ENCODE data around the gene HLX.

Gene HLX

DNA sequence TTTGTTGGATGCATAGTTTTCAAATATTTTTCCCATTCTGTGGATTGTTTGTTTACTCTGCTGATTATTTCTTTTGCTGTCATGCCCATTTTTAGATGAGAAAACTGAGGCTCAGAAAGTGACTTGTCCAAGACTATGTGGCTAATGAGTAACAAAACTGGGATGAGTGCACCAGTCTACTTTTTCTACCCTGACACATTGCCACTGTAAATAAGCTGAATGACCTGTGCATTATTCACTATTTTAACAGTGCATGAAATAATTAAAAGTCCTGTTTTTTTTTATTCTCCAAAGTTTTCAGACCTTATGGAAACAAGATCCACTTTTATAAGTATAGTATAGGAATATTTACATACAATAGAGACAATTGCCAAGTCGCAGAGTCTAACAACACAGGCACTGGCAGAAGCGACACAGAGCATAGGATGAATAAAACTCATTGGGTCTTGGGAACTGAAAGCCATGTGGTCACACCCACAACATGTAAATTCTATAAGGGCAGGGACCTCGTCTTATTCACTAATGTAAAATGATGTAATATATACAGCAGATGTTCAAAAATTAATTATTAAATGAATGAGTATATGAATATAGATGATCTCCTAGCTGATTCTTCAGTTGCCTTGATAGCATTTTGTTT, 45.2 kb downstream of the HLX start:
- no peak for DNase-seq (ENCODE audit: low read depth in 2 of 2)

DNA sequence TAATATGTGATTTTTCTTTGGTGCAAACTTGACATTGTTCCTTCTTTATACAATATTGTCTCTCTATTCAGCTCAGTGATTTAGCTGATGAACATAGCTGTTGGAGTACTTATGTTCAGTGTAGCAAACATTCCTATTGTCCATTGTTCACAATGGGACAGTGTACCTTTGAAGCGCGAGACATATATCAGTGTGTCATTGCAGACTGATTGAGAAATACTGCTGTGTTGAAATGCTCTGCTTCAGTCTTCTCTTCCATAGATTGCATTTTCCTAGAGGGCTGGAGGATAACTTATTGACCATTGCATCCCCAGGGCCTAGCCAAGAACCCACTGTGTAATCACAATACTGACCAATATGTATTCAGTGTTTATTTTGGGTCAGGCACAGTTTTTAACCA, 46.5 kb downstream of the HLX start:
- DNase-seq (ENCODE audit: low read depth in 2 of 2) = no peak

DNA sequence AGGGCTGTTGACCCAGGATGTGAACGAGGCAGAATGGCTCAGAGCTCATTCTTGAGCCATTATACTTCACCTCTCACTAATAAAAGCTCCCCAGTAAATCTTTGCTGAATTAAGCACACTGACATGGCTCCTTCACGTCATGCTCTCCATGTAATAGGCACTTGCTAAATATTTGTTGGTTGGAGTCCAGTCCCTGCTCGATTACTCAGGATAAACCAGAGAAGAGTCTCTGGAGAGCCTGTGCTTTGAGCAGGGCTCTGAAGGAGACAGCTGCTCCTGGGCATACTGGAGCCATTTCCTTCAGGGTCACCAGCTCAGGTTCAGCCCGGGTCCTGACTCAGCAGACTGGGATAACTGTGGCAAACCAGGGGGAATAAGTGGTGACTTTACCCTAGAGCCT, 46.9 kb downstream of the HLX start:
- DNase-seq (ENCODE audit: low read depth in 2 of 2) = no peak

DNA sequence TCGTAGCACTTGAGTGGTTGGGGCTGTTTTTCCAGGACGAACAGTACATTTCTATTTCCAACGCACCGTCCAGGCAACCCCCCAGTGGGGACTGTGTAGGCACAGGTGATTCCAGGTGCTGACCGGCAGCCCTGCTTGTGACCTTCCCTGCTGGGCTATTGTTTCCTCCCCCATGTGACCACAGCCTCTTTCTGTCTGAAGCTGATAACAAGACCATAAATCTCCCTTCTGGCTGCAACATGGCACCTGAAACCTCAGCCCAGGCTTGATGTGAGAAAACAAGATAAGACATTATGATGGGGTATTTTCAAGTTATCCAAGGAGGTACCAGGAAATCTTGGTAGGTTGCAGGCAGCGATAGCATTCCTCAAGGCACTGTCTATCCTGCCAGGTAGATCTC, 48.2 kb downstream of the HLX start:
- DNase-seq (ENCODE audit: low read depth in 2 of 2) = no peak

GRCh38 chr1:220928320-220928719, 49.1 kb downstream of the HLX start:
- DNase-seq (ENCODE audit: low read depth in 2 of 2) = no peak

GRCh38 chr1:220928725-220929300, 49.6 kb downstream of the HLX start:
- DNase-seq (ENCODE audit: low read depth in 2 of 2) = no peak

DNA sequence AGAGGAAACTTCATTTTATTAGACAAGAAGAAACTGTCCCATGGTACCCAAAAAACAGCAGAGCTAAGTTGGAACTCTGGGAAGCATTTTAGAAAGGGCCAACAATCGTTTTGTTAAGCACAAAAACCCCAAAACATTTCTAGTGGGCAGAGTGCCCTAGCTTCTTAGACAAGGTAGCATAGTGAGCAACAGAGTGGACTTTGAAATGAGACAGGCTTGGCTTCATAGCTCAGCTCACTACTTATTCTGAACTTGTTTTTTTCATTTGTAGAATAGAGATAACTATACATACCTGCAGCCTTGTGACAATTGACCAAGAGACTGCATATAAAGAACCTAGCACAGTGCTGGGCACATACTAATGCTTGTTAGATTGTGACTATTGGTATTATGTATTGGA, 50.1 kb downstream of the HLX start:
- DNase-seq (ENCODE audit: low read depth in 2 of 2) = no peak
